KMS-11 (cell line): Measurements from ENCODE around the gene PARL.

Source experiments
- H2AFZ ChIP-seq: fragments of 200-600 bp; sonication (generic); 2 replicates; pipeline ENCODE4 v1.6.1; 2016; ENCODE audit warnings: antibody characterized with exemption, mixed run types, low read depth
- H3K27ac ChIP-seq: fragments of 200-600 bp; sonication (generic); 2 replicates; pipeline ENCODE4 v1.6.1; 2016; ENCODE audit warnings: mild to moderate bottlenecking, mixed run types
- H3K27me3 ChIP-seq: fragments of 200-600 bp; sonication (generic); 2 replicates; pipeline ENCODE4 v1.6.1; 2017; ENCODE audit warnings: mild to moderate bottlenecking, low read depth, mixed run types, moderate library complexity; ENCODE audit not compliant: insufficient read depth
- H3K36me3 ChIP-seq: fragments of 200-600 bp; sonication (generic); 2 replicates; pipeline ENCODE4 v1.6.1; 2017; ENCODE audit warnings: mild to moderate bottlenecking, mixed run types; ENCODE audit not compliant: insufficient read depth
- H3K4me1 ChIP-seq: fragments of 200-600 bp; sonication (generic); 2 replicates; pipeline ENCODE4 v1.6.1; 2016; ENCODE audit warnings: mild to moderate bottlenecking, low read depth, mixed run types; ENCODE audit not compliant: poor library complexity, severe bottlenecking
- H3K4me2 ChIP-seq: fragments of 200-600 bp; sonication (generic); 2 replicates; pipeline ENCODE4 v1.7.0; 2016; ENCODE audit warnings: mild to moderate bottlenecking, mixed run types
- H3K4me3 ChIP-seq: fragments of 200-600 bp; sonication (generic); IDR thresholded peaks from 2 replicates; pipeline ENCODE4 v1.6.1; 2017; ENCODE audit warnings: low read depth, low read length, mixed read lengths; ENCODE audit not compliant: insufficient read depth
- H3K79me2 ChIP-seq: fragments of 200-600 bp; sonication (generic); 2 replicates; pipeline ENCODE4 v1.6.1; 2016; ENCODE audit warnings: low read depth, mixed run types; ENCODE audit not compliant: insufficient read depth
- H3K9ac ChIP-seq: fragments of 200-600 bp; sonication (generic); 2 replicates; pipeline ENCODE4 v1.6.1; 2016; ENCODE audit warnings: mild to moderate bottlenecking, mixed run types
- H4K20me1 ChIP-seq: fragments of 200-600 bp; sonication (generic); 2 replicates; pipeline ENCODE4 v1.6.1; 2016; ENCODE audit warnings: mild to moderate bottlenecking, mixed run types; ENCODE audit not compliant: insufficient read depth
- TF ChIP-seq, protein P1 (sequence below): fragments of 200-600 bp; sonication (generic); conservative IDR thresholded peaks from 2 replicates; pipeline ENCODE4 v1.6.1; 2017; ENCODE audit warnings: low read depth, mild to moderate bottlenecking, antibody characterized with exemption, low read length, moderate library complexity, mixed read lengths

Gene PARL

DNA sequence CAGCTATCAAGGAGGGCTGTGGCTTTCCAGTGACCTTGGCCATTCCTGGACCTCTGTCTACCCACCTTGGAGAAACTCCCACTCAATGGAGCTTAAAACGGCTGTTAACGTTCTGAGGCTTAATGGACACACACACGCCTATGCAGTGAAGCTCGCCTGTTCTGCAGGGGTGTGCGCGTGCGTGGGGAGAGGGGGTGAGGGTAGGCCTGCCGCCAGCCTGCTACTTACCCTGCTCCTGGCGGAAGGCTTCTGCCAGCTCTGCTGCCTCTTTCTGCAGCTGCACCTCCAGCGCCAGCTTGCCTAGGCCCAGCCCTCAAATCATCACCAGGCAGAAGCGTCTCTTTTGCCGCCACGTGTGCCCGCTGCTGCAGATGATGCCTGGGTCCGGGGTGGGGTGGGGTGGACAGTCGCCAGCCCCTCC is 23.2 kb upstream of the PARL start:
- H3K36me3 ChIP-seq, result no peaks in the 10 kb centered on the region
- H3K27ac ChIP-seq, result no peak overlapping the region
- TF ChIP-seq, protein P1, sequence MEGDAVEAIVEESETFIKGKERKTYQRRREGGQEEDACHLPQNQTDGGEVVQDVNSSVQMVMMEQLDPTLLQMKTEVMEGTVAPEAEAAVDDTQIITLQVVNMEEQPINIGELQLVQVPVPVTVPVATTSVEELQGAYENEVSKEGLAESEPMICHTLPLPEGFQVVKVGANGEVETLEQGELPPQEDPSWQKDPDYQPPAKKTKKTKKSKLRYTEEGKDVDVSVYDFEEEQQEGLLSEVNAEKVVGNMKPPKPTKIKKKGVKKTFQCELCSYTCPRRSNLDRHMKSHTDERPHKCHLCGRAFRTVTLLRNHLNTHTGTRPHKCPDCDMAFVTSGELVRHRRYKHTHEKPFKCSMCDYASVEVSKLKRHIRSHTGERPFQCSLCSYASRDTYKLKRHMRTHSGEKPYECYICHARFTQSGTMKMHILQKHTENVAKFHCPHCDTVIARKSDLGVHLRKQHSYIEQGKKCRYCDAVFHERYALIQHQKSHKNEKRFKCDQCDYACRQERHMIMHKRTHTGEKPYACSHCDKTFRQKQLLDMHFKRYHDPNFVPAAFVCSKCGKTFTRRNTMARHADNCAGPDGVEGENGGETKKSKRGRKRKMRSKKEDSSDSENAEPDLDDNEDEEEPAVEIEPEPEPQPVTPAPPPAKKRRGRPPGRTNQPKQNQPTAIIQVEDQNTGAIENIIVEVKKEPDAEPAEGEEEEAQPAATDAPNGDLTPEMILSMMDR, result no peak
- H4K20me1 ChIP-seq, result no peaks in the 10 kb centered on the region
- no peak overlapping the region for H3K4me3 ChIP-seq
- no peak overlapping the region for H3K4me2 ChIP-seq
- no peaks in the 10 kb centered on the region for H3K27me3 ChIP-seq
- H3K4me1 ChIP-seq, result no peaks in the 10 kb centered on the region
- H3K9ac ChIP-seq, result no peak overlapping the region
- H3K79me2 ChIP-seq, result no peaks in the 10 kb centered on the region
- H2AFZ ChIP-seq, result no peak overlapping the region

DNA sequence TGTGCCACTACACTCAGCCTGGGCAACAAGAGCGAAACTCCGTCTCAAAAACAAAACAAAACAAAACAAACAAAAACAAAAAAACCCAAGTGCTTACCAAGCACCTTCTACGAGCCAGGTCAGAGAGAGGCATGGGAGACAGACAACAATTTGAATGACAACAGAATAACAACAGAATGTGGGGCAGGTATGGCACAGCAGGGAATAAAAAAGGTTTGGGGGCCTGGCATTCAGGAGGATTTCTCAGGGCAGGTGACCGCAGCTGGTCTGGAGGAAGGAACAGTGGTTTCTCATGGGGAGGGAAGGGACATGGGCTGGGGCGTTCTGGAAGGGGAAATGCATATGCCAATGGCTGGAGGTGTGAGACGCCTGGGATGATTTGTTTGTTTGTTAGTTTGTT is 22.5 kb upstream of the PARL start:
- Histone ChIP-seq H3K9ac (no peak overlapping the region), H3K27ac (no peak overlapping the region), H3K4me3 (no peak overlapping the region), H3K79me2 (no peaks in the 10 kb centered on the region), H3K27me3 (no peaks in the 10 kb centered on the region), H3K4me2 (no peak overlapping the region), H3K4me1 (no peaks in the 10 kb centered on the region), H4K20me1 (no peaks in the 10 kb centered on the region), H3K36me3 (no peaks in the 10 kb centered on the region), H2AFZ (no peak overlapping the region)
- TF ChIP-seq, protein P1, result no peak

DNA sequence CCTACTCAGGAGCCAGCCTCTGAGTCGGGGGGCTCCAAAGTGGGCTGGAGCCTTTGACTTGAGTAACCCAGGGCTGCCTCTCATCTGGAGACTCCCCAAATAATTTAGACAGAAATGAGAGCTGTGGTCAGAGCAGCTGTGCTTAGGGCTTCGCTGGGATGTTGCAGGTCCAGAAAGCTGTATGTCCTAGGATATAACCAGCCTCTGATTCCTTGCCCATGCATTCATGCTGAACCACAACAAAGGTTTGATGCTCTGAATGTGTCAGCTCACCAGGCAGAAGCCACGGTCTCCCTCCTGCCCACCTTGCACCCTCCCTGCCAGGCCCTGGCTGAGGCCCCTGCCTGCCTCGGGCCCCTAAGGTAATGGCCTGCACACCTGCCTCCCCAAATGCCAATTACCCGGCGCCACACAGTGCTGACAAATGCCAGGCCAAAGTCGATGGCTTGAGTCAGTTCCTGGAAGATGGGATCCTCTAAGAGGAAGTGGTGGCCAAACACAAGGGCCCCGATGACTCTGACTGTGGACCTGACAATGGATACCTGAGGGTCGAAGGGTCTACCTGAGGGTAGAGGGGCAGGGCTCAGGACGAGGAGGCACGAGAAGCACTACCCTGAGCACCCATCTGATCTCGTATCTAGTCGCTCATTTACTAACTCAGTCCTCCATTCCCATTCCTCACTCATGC is 21.7 kb upstream of the PARL start:
- Histone ChIP-seq H3K36me3 (no peaks in the 10 kb centered on the region), H3K27me3 (no peaks in the 10 kb centered on the region), H3K4me3 (no peak overlapping the region), H3K4me1 (no peaks in the 10 kb centered on the region), H3K4me2 (no peak overlapping the region), H3K27ac (no peak overlapping the region), H3K79me2 (no peaks in the 10 kb centered on the region), H3K9ac (no peak overlapping the region), H2AFZ (no peak overlapping the region), H4K20me1 (no peaks in the 10 kb centered on the region)
- TF ChIP-seq, protein P1, result no peak

DNA sequence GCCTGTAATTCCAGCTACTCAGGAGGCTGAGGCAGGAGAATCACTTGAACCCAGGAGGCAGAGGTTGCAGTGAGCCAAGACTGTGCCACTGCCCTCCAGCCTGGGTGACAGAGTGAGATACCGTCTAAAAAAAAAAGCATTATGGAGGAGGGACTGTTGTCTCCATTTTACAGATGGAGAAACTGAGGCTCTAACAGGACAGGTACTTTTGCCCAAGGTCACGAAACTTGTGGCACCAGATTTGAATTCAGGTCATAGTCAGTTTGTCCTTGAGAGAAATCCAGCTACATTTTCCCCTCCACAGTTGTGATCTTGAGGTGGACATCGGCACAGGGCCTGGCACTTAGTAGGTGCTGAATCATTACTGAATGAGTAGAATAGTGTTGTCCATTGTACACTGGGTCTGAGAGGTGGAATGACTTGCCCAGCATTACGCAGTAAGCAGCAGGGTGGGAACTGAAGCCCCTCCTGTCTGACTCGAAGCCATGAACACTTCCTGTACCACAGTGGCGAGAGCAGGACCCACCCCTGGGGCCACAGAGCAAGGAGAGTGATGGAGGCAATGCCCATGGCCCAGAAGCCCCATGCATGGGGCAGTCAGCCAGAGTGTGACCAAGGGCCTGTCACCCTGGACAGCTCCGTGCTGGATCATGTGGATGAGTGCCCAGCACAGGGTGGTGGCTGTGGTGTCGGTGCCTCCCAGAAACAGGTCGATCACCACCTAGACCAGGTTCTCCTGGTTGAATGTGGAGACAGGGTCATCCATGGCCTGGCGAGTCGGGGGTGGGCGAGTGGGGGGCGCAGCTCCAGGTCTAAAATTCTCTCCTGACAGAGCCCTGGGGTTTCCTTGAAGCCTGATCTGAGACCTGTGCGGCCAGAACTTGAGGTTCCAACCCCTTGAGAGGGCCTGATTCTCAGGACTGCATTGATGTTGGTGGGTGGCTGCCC is 20.4 kb upstream of the PARL start:
- Histone ChIP-seq H4K20me1 (no peaks in the 10 kb centered on the region), H3K27me3 (no peaks in the 10 kb centered on the region), H3K4me2 (no peak overlapping the region), H3K36me3 (no peaks in the 10 kb centered on the region), H2AFZ (no peak overlapping the region), H3K27ac (no peak overlapping the region), H3K4me1 (no peaks in the 10 kb centered on the region), H3K79me2 (no peaks in the 10 kb centered on the region), H3K4me3 (no peak overlapping the region), H3K9ac (no peak overlapping the region)
- TF ChIP-seq, protein P1, result no peak
